Middle frontal gyrus (tissue), 1 donor: ENCODE results near the gene QRSL1.
"Not testable (repeated sequence)": the region's sequence is repeated elsewhere in the genome, so short reads cannot be mapped to it uniquely, and the experiment has no call there.

Source experiments
- DNase-seq: peaks from one replicate; pipeline ENCODE4 v3.0.0-alpha.2; 2015; ENCODE audit warnings: low spot score; ENCODE audit errors: extremely low spot score

Gene QRSL1, protein sequence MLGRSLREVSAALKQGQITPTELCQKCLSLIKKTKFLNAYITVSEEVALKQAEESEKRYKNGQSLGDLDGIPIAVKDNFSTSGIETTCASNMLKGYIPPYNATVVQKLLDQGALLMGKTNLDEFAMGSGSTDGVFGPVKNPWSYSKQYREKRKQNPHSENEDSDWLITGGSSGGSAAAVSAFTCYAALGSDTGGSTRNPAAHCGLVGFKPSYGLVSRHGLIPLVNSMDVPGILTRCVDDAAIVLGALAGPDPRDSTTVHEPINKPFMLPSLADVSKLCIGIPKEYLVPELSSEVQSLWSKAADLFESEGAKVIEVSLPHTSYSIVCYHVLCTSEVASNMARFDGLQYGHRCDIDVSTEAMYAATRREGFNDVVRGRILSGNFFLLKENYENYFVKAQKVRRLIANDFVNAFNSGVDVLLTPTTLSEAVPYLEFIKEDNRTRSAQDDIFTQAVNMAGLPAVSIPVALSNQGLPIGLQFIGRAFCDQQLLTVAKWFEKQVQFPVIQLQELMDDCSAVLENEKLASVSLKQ

DNA sequence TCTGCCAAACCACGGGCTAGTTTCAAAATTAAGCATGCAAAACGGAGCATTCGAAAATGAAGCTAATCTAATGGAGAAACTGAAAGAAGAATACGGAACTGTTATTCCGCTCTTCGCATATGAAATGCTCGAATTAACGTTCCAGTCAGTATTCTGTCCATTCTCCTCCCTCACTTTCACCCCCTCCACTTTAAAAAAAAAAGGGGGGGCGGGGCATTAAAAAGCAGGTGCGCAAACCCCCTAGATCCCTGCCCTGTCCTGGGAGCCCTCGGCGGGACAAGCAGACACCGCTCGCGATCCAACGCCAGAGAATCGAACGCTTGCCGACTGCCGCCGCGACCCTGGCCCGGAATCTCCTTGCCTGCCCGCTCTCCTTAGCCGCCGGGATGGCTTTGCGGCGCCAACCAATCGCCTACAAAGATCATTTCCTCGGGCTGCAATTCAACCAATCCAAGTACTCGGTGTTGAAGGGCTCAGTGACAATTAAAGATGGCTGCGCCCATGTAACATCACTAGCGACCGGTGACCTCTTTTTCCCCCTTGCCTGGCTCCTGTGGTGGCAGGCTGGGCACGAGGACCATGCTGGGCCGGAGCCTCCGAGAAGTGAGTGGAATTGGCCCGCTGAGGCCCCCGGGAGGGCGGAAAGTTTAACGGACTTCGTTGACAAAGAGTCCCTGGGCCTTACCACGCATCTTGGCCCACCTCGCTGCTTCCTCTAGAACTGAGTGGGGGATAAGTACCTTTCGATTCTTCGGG is at the start of gene QRSL1, which contains the start of gene RTN4IP1:
QRSL1 (plus strand) TSS at position 476 of the 756 bp plus-strand sequence; CDS start at position 580, 104 bp downstream.
RTN4IP1 (minus strand) TSS at position 396 of the 756 bp plus-strand sequence. CDS start 477 bp downstream, outside the sequence.
- peak; percentile 87 for DNase-seq

DNA sequence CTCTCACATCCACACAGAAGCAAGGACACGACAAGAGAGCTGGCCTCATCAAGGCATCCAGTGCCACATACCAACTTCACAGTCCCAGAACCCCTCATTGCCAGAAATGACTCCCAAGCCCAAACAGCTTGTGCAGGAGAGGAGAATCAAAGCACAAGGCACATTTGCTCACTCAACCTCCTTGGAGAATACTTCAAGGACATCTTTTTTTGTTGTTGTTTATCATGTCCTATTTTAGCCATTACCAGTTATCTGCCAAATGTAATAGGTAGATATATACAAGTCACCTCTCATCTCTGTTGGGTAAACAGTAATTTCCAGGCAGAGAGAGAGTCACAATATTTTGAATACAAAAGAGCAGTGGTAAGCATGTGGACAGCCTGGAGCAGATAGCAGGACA is 47.9 kb upstream of the QRSL1 start:
- DNase-seq = no peak

DNA sequence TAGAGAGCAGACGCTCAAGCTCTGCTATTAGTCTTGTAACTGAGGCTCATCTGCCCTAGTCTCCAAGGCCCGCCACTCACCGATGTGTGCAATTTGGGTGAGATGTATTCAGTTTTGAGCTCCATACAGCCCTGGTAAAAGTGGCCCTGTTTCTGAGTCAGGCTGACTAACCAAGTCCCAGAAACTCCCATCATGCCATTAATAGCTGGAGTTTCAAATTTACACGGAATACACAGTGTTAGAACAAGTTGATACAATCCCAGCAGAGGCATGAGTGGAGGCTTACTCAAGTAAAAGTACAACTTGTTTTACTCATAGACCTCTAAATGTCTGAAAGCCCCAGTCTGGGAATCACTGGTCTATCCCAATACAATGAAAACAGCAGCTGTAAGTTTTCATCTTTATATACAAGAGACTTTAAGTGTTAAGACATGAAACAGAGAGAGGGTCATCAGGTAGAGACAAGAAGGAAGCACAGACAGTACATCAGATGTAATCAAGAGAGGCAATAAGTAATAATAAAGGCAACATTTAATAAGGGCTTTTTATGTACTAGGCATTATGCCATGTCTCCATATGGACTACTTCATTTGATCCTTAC is 42.5 kb upstream of the QRSL1 start:
- DNase-seq = no peak

DNA sequence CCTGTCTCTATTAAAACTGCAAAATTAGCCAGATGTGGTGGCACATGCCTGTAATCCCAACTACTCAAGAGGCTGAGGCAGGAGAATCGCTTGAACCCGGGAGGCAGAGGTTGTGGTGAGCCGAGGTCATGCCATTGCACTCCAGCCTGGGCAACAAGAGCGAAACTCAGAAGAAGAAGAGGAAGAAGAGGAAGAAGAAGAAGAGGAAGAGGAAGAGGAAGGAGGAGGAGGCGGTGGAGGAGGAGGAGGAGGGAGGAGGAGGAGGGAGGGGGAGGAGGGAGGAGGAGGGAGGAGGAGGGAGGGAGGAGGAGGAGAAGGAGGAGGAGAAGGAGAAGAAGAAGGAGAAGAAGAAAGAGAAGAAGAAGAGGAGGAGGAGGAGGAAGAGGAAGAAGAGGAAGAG is 40.4 kb upstream of the QRSL1 start:
- DNase-seq = not testable (repeated sequence)

DNA sequence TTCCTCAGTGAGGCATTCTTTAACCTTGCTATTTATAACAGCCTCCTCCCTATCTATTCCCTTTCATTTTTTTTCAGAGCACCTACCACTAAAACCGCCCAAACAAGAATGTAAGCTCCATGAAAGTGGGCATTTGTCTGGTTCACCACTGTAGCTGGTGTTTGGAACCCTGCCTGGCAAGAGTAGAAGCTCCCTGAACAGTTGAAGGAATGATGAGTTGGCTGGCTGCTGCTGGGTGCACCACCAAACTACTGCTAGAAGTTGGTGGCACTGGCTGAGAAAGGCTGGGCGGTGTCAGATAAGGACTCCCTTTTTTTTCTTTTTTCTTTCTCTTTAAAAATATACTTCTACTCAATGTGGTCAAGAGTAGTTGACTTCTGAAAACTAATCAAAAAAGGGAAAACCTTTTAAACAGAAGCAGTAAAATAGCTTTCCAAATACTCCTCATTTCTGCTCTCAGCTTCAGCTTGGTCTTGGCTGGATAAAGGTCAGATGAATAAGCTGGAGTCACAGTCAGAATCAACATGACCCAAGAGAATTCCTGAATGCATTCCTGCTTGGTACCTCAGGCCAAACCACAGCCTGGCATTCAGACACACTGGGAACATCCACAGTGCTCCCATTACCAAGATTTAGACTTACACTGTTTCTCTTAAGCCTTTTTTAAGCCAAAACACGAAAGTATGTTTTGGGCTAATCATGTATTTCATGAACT is 38.1 kb upstream of the QRSL1 start:
- no peak for DNase-seq

DNA sequence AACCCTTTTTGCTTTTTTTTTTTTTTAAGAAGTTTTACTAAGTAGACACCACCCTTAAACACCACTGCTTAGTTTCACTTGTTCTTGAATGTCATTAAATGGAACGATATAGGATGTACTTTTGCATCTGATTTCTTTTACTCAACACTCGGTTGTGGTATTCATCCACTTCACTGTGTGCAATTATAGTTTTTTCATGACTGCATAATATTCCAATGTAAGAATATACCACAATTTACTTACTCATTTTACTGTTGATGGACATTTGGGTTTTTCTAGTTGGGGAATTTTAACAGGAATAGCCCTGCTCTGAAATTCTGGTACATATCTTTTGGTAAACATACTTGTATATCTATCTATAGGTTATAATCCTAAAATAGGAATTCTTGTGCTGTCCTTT is 29.9 kb upstream of the QRSL1 start:
- no peak for DNase-seq

DNA sequence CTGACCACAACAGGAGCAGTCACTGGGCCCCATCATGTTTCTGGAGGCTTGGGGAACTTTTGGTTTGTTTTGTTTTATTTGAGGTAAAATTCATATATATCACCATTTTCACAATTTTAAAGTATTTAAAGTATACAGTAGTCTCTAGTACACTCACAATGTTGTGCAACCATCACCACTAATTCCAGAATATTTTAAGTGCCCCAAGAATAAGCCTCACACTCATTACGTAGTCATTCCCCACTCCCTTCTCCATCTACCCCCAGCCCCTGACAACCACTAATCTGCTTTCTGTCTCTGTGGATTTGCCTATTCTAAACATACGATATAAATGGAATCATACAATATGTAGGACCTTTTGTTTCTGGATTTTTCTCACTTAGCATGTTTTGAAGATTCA is 29.0 kb upstream of the QRSL1 start:
- DNase-seq = no peak

DNA sequence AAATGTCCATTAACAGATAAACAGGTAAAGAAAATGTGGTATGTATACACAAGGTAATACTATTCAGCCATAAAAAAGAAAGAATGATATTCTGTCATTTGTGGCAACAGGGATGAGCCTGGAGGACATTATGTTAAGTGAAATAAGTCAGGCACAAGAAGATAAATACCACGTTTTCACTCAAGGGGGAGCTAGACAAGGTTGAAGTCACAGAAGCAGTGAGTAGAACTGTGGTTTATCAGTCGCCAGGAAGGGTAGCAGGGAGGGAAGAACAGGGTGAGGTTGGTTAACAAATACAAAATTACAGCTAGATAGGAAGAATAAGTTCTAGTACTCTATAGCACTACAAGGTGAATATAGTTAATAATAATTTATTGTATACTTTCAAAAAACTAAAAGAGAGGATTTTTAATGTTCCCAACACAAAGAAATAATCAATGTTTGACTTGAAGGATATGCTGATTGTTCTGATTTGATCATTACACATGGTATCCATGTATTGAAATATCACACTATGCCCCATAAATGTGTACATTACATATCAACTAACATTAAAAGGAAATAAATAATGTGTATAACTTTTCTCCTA is 21.2 kb upstream of the QRSL1 start:
- DNase-seq = no peak

DNA sequence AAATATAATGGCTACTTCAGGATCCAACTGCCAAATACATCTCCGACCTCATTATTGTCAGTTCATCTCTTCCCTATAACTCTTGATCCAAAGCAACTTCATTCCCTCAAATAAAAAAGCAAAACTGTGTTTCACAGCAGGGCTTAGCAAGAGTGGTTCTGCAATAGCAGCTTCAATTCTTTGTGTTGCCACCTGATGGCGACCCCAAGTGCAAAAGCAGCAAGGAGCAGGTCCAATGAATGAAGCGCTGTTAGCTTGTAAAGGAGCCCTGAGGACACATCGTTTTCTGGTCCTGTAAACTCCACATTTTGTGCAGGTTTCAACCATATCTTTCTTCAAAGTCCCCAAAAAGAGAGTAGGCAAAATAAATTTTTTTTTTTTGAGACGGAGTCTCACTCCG is 19.7 kb upstream of the QRSL1 start:
- DNase-seq = no peak

DNA sequence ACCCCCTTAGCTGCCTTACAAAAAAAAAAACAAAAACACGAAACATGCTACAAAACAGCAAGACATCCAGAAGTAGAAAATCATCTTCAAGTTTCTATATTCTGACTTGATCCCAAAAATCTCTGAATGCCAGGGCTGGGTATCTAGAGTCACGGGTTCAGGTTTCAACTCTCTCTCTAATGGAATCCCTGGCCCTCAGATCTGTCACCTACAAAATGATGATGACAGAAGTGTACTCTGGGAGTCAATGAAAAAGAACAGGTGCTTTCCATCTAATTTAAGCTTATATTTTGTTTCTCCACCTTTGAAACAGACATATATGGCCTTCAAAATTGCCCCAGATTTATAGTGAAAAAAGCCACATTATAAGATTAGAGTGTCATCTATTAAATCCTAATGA is 18.3 kb upstream of the QRSL1 start:
- DNase-seq = no peak

DNA sequence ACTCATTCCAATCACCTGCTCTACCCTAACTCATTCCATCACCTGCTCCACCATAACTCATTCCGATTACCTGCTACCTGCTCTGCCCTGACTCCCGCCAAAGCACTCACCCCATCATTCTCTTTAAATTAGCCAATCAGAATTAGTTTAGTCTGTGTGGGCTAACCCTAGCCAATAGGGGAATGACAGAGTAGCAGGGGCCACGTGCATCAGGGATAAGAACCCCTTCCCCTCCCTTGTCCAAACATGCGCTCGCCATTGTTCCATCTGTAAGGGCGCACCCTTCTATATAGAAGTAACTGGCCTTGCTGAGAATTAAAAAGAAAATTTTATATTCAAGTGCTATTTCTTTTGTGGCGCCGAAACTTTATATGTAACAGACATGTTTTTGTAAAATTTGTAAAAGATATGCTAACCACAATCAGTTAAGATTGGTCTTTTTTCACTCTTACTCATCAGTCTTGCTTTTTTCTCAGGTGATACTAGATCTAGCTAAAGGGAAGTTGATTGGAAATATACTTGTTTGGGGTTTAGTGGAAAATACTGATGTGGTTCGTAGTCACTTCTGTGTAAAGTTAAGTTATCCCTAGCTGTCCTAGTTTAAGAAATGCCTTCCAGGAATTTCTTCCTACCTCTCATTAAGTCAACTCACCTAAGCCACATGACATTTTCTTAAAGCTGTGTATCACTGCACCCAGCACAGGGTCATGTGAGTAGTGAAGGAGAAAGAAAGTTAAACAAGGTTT is 16.5 kb upstream of the QRSL1 start:
- DNase-seq = no peak

DNA sequence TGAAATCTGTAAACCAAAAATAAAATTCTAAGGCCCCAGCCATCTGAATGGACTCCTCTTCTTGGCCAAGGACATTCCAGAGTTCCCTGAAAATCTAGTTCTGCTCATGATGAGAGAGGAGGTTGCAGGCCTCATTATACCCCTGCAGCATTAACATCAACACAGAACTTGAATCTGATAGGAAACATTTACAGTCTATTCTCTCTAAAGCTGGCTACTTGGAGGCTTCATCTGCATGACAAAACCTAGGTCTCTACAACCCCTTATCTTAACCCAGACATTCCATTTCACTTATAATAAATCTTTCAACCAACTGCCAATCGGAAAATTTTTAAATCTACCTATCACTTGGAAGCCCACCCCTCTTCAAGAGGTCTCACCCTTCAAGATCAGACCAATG is 15.8 kb upstream of the QRSL1 start:
- no peak for DNase-seq

DNA sequence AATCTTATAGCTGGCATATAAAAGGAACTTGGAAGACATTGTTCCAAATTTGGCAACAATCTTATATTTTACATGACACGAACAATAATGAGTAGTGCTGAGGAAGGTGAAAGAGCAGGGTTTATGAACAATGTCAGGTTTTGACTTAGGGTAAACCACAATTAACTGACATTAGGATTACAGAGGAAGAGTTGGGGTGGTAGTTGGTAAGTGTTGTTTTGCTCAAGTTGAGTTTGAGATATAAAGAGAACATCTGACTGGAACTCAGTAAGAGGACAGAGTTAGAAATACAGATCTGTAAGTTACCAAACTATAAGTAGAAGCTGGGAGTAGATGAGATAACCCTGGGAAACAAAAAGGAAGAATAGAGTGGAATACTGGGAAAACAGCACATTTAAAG is 15.2 kb upstream of the QRSL1 start:
- no peak for DNase-seq

DNA sequence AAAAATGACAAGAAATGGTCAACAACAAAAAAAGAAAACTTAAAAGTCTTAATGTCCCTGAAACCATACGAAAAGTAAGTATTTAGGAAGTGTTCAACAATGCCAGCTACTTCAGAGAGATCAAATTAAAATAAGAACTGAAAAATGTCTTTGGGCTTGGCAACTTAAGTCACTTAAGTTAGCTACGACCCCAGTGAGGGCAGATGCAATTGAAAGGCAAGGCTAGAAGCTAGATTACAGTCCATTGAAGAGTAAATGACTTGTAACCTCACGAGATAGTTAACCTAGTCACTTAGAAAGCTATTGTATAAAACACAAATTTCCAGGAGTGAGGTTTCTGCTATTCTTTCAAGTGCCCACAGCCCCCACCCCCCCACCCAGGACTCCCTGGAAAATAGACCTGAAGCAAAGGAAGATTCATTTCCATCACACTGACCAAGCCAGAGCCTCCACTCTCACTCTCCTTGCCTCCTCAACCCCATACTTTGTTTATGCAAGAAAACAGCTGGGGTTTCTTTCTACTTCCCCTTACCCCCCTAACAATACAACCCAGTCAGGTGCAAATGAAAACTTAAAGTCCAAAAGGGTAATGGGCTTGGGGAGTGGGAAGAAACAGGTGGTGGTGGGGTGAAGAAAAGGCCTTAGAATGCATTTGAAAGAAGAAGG is 14.7 kb upstream of the QRSL1 start:
- no peak for DNase-seq

DNA sequence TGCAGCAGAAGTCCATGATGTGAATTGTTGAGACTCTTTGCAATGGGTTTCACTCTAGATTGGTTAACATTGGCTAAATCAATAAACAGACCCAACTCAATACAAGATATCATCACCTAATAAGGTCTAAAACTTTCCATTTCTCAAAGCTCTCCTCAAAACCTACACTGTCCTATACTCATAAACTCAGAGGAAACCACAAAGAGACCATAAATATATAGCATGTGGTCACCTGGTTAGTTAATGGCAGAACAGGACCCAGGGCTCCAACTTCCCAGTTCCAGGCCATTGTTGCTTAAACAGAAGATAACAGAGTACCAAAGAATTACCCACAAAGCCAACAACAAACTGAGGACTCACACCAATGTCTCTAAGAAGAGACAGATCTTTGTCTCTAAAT is 12.1 kb upstream of the QRSL1 start:
- DNase-seq = no peak

DNA sequence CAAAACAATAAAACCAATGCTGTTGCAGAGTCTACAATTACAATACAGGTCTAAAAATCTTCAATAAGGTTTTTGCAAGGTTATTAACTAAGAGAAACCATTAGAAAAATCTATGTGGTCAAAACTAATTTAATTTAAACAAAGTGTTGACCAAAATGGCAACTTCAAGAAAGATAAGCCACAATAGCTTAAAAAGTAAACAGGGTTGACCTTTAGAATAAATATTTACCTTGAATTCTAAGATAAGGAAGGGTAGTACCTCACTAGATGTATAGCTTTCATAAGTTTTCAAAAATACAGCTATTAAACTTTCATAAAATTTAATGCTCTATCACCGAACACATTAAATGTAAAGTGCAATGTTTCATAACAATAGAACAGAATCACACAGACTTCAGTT is 11.5 kb upstream of the QRSL1 start:
- DNase-seq = no peak

DNA sequence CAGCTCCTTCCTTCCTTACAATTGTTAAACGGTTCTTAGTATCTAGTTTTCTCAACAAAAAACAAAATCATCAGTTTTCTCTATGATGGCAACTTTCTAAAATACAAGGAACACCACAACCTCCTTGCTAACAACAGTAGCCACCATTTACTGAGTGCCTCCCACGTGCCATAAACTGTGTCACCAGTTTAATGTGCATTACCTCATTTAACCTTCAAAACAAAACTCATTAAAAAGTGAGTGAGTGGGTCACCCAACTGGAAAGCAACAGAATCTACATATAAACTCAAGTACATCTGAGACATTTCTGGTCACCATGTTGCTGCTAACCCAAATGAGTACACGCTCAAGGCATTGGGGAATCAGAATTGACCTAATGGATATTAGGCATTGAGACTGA is 11.1 kb upstream of the QRSL1 start:
- DNase-seq = no peak

DNA sequence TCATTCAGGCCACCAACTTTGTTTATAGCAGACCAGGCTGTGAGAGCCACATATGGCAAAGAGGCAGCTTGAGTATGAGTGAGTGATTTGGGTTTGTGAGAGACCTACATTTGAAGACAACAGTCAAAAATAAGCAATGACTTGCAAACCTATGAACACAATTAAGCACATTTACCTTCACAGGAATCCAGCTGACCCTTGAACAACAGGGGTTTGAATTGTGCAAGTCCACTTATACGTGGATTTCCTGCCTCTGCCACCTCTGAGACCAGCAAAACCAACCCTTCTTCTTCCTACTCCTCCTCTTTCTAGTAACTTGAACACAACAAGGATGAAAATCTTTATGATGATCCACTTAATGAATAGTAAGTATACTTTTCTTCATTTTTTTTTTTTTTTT is 10.2 kb upstream of the QRSL1 start:
- DNase-seq = no peak

DNA sequence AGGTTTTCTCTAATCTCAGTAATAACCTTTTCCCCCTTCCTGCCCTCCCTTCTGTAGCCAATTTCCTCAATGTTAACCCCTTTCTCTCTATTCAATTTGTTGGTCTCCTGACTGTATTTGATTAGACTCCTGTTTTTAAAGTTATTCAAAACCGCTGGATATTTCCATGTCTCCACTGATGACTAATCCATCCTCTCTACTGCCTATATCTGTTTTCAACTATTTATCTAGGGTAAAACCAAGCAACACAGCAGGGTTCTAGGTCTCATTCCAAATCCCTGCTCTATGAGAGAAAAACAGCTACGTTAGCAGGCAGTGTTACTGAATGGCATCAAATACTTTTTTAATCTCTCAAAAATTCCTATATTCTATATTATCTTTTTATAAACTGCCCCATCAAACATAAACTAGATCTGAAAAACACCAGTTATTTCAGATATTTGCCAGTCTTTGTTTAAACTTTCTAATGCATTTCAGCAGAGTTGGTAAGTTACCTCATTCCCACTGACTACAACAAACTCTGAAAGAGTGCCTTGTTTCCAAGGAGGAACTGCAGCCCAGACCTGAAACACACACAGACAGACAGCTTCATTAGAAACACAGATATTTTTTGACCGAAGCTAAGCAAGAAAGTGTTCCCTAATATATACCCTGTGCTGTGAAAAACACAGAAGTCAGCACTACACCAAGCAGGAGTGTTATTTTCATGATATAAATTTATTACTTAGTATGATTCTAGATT is 8.3 kb upstream of the QRSL1 start:
- DNase-seq = no peak
